Activated CD8-positive, alpha-beta memory T cell treated with anti-CD3 and anti-CD28 coated beads, Interleukin-2, amount 10 ng/mL, durations not matched to agents 7 days and 5 days (primary cell): ENCODE measurements around the gene MORC1. TPM values are rescaled to one million over a fixed set of nuclear protein-coding genes. Genes with fewer than 3 reads are reported as not detected.

Experiments
- ATAC-seq: fragments of 150-1000 bp; cut with Tn5 transposase; one replicate; pipeline ENCODE4 v1.10.0; 2021; ENCODE audit warnings: moderate library complexity
- CTCF ChIA-PET: fragments of 350-600 bp; sonication (Branson Sonifier 250); formaldehyde crosslinking; loops from one replicate; lab custom pipeline; 2021; ENCODE audit warnings: antibody characterized with exemption; lab: Charles Lee
- DNase-seq: peaks from one replicate; pipeline ENCODE4 v3.0.0-alpha.2; 2020
- H3K27ac Mint-ChIP-seq: one replicate; pipeline ENCODE4 v1.8.0; 2021; ENCODE audit warnings: mild to moderate bottlenecking, mixed read lengths
- H3K27me3 Mint-ChIP-seq: one replicate; pipeline ENCODE4 v1.8.0; 2021; ENCODE audit warnings: mixed read lengths
- H3K36me3 Mint-ChIP-seq: one replicate; pipeline ENCODE4 v1.8.0; 2021; ENCODE audit warnings: mild to moderate bottlenecking, mixed read lengths
- H3K4me1 Mint-ChIP-seq: one replicate; pipeline ENCODE4 v1.8.0; 2021; ENCODE audit warnings: mixed read lengths
- H3K4me3 Mint-ChIP-seq: one replicate; pipeline ENCODE4 v1.8.0; 2021; ENCODE audit warnings: mild to moderate bottlenecking, moderate library complexity, mixed read lengths
- H3K9me3 Mint-ChIP-seq: one replicate; pipeline ENCODE4 v1.8.0; 2022; ENCODE audit warnings: low read depth, mixed read lengths
- total RNA-seq, 2 experiments: library from RNA; stranded (reverse); gene quantifications; one replicate each; pipeline ENCODE4 v1.2.3, GENCODE V29; 2021

The MORC1 gene
- total RNA-seq, 2 experiments from 2014 or later = not detected

- CTCF ChIA-PET = no interaction called here
- H3K9me3 Mint-ChIP-seq = no peaks in the 10 kb centered on the region
Measured at GRCh38 chr3:108940166-108940565, 177.8 kb downstream of the MORC1 start.

GRCh38 chr3:108936924-108937689 is 180.8 kb downstream of the MORC1 start:
- Mint-ChIP-seq H3K36me3 (no peaks in the 10 kb centered on the region), H3K4me3 (no peak overlapping the region), H3K4me1 (no peaks in the 10 kb centered on the region), H3K27me3 (peaks cover 2% of the 10 kb centered on the region), H3K9me3 (peaks cover 2% of the 10 kb centered on the region), H3K27ac (no peak overlapping the region)
- DNase-seq = no peak
- no peak for ATAC-seq
- CTCF ChIA-PET = no interaction called here

More at GRCh38 chr3:108940166-108940565, 177.8 kb downstream of the MORC1 start:
- DNase-seq = no peak
- Mint-ChIP-seq H3K4me1 (no peaks in the 10 kb centered on the region), H3K4me3 (no peak overlapping the region), H3K27ac (no peak overlapping the region), H3K36me3 (no peaks in the 10 kb centered on the region), H3K27me3 (peaks cover 5% of the 10 kb centered on the region)
- ATAC-seq = no peak

GRCh38 chr3:108931035-108931434 is 186.9 kb downstream of the MORC1 start:
- H3K4me3 Mint-ChIP-seq = no peak overlapping the region
- ATAC-seq = no peak
- CTCF ChIA-PET = interaction anchor here (0.6 kb wide), 1 partner anchor 234 kb away, joined by 3 read pairs; no protein-coding TSS in a partner anchor
- peaks cover 28% of the 10 kb centered on the region for H3K27me3 Mint-ChIP-seq
- no peaks in the 10 kb centered on the region for H3K4me1 Mint-ChIP-seq
- no peak overlapping the region for H3K27ac Mint-ChIP-seq
- peaks cover 3% of the 10 kb centered on the region for H3K9me3 Mint-ChIP-seq
- H3K36me3 Mint-ChIP-seq = no peaks in the 10 kb centered on the region
- no peak for DNase-seq

- Mint-ChIP-seq H3K27ac (no peak overlapping the region), H3K36me3 (no peaks in the 10 kb centered on the region), H3K27me3 (peaks cover 31% of the 10 kb centered on the region), H3K9me3 (no peaks in the 10 kb centered on the region), H3K4me3 (no peak overlapping the region), H3K4me1 (peaks cover 11% of the 10 kb centered on the region)
- CTCF ChIA-PET = interaction anchor here (1.0 to 11.8 kb wide), 3 partner anchors 100 to 441 kb away, joined by 3 to 154 read pairs (median 3); no protein-coding TSS in a partner anchor
- ATAC-seq (no peak), DNase-seq (no peak)
Measured at GRCh38 chr3:108918866-108919265, 199.1 kb downstream of the MORC1 start.

GRCh38 chr3:108914774-108915641 is 202.9 kb downstream of the MORC1 start:
- Mint-ChIP-seq H3K27ac (peak overlapping the region; percentile 71), H3K4me1 (peaks cover 18% of the 10 kb centered on the region), H3K4me3 (peak overlapping the region; percentile 33), H3K36me3 (no peaks in the 10 kb centered on the region), H3K9me3 (no peaks in the 10 kb centered on the region), H3K27me3 (peaks cover 22% of the 10 kb centered on the region)
- CTCF ChIA-PET = interaction anchor here (0.6 to 11.8 kb wide), 45 partner anchors 9 to 429 kb away, joined by 3 to 154 read pairs (median 4); partner anchors contain the start of genes CIP2A, DZIP3 and TRAT1
- peak; percentile 83 for DNase-seq
- ATAC-seq = peak; percentile 96

- DNase-seq = no peak
- Mint-ChIP-seq H3K9me3 (no peaks in the 10 kb centered on the region), H3K27me3 (no peaks in the 10 kb centered on the region), H3K27ac (no peak overlapping the region), H3K4me3 (no peak overlapping the region), H3K36me3 (no peaks in the 10 kb centered on the region), H3K4me1 (peaks cover 19% of the 10 kb centered on the region)
- CTCF ChIA-PET = interaction anchor here (1.4 kb wide), 1 partner anchor 23 kb away, joined by 4 read pairs; no protein-coding TSS in a partner anchor
- no peak for ATAC-seq
Measured at GRCh38 chr3:108909799-108910198, 208.1 kb downstream of the MORC1 start.

Other genes with a start within 250 kb of the MORC1 start
- not detected for gene GUCA1C, start 164.3 kb downstream of the MORC1 start, total RNA-seq
- not detected for gene C3orf85, start 18.6 kb upstream of the MORC1 start, total RNA-seq
- gene DPPA2, start 198.4 kb upstream of the MORC1 start, total RNA-seq = not detected
- not detected for gene DPPA4, start 219.4 kb upstream of the MORC1 start, total RNA-seq